Thoracic aorta (tissue), 2 donors: ENCODE data around the gene CHAF1A. TPM values are rescaled to one million over a fixed set of nuclear protein-coding genes. Genes with fewer than 3 reads are reported as not detected.

Experiments
- ATAC-seq: fragments of 150-250 bp; one replicate; pipeline ENCODE4 v1.8.0; 2017; ENCODE audit warnings: low read depth; ENCODE audit not compliant: insufficient number of reproducible peaks, low FRiP score
- DNase-seq: peaks from one replicate; pipeline ENCODE4 v3.0.0-alpha.2; 2020; ENCODE audit warnings: low spot score
- H3K27ac ChIP-seq, 2 donors: fragments of 200-600 bp; sonication (generic); 1 replicate in 1 of 2; 2 replicates in 1 of 2; pipeline ENCODE4 v1.5.1; 2016; ENCODE audit warnings: mild to moderate bottlenecking in 2 of 2, moderate library complexity in 2 of 2
- H3K27me3 ChIP-seq: fragments of 200-600 bp; sonication (generic); replicated peaks from 2 replicates; pipeline ENCODE4 v1.6.0; 2016; ENCODE audit warnings: mild to moderate bottlenecking; ENCODE audit not compliant: insufficient read depth
- H3K36me3 ChIP-seq: fragments of 200-600 bp; sonication (generic); one replicate; pipeline ENCODE4 v1.5.1; 2016
- H3K4me1 ChIP-seq, 2 donors: fragments of 200-600 bp; sonication (generic); 1 replicate in 1 of 2; 2 replicates in 1 of 2; pipeline versions ENCODE4 v1.5.1 to v1.6.0; 2016; ENCODE audit warnings: low read depth in 2 of 2, mild to moderate bottlenecking in 1 of 2; ENCODE audit not compliant: control insufficient read depth in 1 of 2
- H3K4me3 ChIP-seq: fragments of 200-600 bp; sonication (generic); 2 replicates; pipeline ENCODE4 v1.5.1; 2016; ENCODE audit warnings: mild to moderate bottlenecking
- H3K9me3 ChIP-seq: fragments of 200-600 bp; sonication (generic); 2 replicates; pipeline ENCODE4 v1.5.1; 2016
- CTCF ChIP-seq: fragments of 200-600 bp; sonication (generic); IDR thresholded peaks from one replicate; pipeline ENCODE4 v1.5.1; 2019; ENCODE audit warnings: antibody characterized with exemption
- total RNA-seq, 2 donors: library from RNA; depleted of rRNA; stranded (reverse); fragments of >200 nt; gene quantifications; one replicate each; pipeline versions ENCODE4 v1.1.0 to v1.2.3, GENCODE V29; 2016

CHAF1A gene
- total RNA-seq, 2 donors from 2014 or later = 3.2 to 5.8 TPM

GRCh38 chr19:4447327-4448146 lies 45.1 kb downstream of the CHAF1A start:
- ATAC-seq = no peak
- no peak overlapping the region for H3K27ac ChIP-seq

GRCh38 chr19:4448147-4448985 lies 45.9 kb downstream of the CHAF1A start:
- H3K9me3 ChIP-seq = no peaks in the 10 kb centered on the region
- ATAC-seq (no peak), DNase-seq (no peak)
- H3K36me3 ChIP-seq = peaks cover 73% of the 10 kb centered on the region
- H3K27ac ChIP-seq = peak overlapping the region; percentile 4 to 55
- peaks cover 3 to 15% of the 10 kb centered on the region in 2 donors for H3K4me1 ChIP-seq
- no peak overlapping the region for H3K4me3 ChIP-seq
- TF ChIP-seq CTCF = no peak
- H3K27me3 ChIP-seq = no peaks in the 10 kb centered on the region

More at GRCh38 chr19:4447327-4448146, 45.1 kb downstream of the CHAF1A start:
- no peak for DNase-seq
- Histone ChIP-seq H3K9me3 (no peaks in the 10 kb centered on the region), H3K27me3 (no peaks in the 10 kb centered on the region), H3K4me3 (no peak overlapping the region), H3K36me3 (peaks cover 65% of the 10 kb centered on the region), H3K4me1 (peaks cover 3 to 15% of the 10 kb centered on the region in 2 donors)
- TF ChIP-seq CTCF = no peak

GRCh38 chr19:4449022-4449638 lies 46.7 kb downstream of the CHAF1A start:
- no peak for DNase-seq
- peak; percentile 52 for ATAC-seq
- TF ChIP-seq CTCF = no peak
- Histone ChIP-seq H3K9me3 (no peaks in the 10 kb centered on the region), H3K4me3 (no peak overlapping the region), H3K36me3 (peaks cover 81% of the 10 kb centered on the region), H3K27ac (peak overlapping the region; percentile 4 to 55), H3K27me3 (no peaks in the 10 kb centered on the region), H3K4me1 (peaks cover 3 to 15% of the 10 kb centered on the region in 2 donors)

GRCh38 chr19:4449639-4450028 lies 47.2 kb downstream of the CHAF1A start:
- Histone ChIP-seq H3K27ac (peak overlapping the region; percentile 4 to 38), H3K36me3 (peaks cover 80% of the 10 kb centered on the region)

More at GRCh38 chr19:4449639-4450028, 47.2 kb downstream of the CHAF1A start:
- no peak for DNase-seq
- ATAC-seq = no peak
- H3K4me1 ChIP-seq = peaks cover 3 to 15% of the 10 kb centered on the region in 2 donors
- no peak overlapping the region for H3K4me3 ChIP-seq
- TF ChIP-seq CTCF = no peak
- no peaks in the 10 kb centered on the region for H3K9me3 ChIP-seq
- no peaks in the 10 kb centered on the region for H3K27me3 ChIP-seq
